ENCODE measurements around the gene DKK2. TPM values are rescaled to one million over a fixed set of nuclear protein-coding genes. Genes with fewer than 3 reads are reported as not detected.

DKK2 gene
- total RNA-seq, 1 experiment from 2014 or later, result not detected

- no peak for TF ChIP-seq ARID4B (CRISPR knock-in tag; IDR thresholded peaks at IDR 0.05; ENCODE audit: borderline replicate concordance)
- TF ChIP-seq PREB (CRISPR knock-in tag; IDR thresholded peaks at IDR 0.05; ENCODE audit: borderline replicate concordance), result no peak
- no peak for TF ChIP-seq MLX (CRISPR knock-in tag; IDR thresholded peaks at IDR 0.05)
- no peak for TF ChIP-seq USF2 (CRISPR knock-in tag; IDR thresholded peaks at IDR 0.05)
- TF ChIP-seq NR1H2 (CRISPR knock-in tag; IDR thresholded peaks at IDR 0.05), result no peak
- no peak for TF ChIP-seq PRRX2 (CRISPR knock-in tag; IDR thresholded peaks at IDR 0.05)
Measured at GRCh38 chr4:106978046-106978774, 57.9 kb downstream of the DKK2 start (continued).

GRCh38 chr4:106971636-106972035 lies 64.5 kb downstream of the DKK2 start:
- no peak for ATAC-seq
- no peak for DNase-seq (ENCODE audit: low spot score)
- CTCF ChIA-PET, result no interaction called here

More at GRCh38 chr4:106971636-106972035, 64.5 kb downstream of the DKK2 start:
- peaks cover 6% of the 10 kb centered on the region for H3K4me1 Mint-ChIP-seq
- no peaks in the 10 kb centered on the region for H3K27me3 Mint-ChIP-seq (ENCODE audit: low read depth)
- H3K4me3 Mint-ChIP-seq, result no peak overlapping the region
- no peak overlapping the region for H3K27ac Mint-ChIP-seq
- peaks cover 16% of the 10 kb centered on the region for H3K36me3 Mint-ChIP-seq
- POLR2A ChIA-PET, result no interaction called here
- TF ChIP-seq RORB (CRISPR knock-in tag; IDR thresholded peaks at IDR 0.05) (no peak), FOXP4 (CRISPR knock-in tag; IDR thresholded peaks at IDR 0.05) (no peak), ZNF396 (CRISPR knock-in tag; IDR thresholded peaks at IDR 0.05; ENCODE audit: borderline replicate concordance) (no peak), HMGA2 (CRISPR knock-in tag; IDR thresholded peaks at IDR 0.05) (no peak), ZSCAN18 (CRISPR knock-in tag; IDR thresholded peaks at IDR 0.05) (no peak)
- H3K9me3 Mint-ChIP-seq, result peaks cover 26% of the 10 kb centered on the region

Measured in WTC11 (cell line).